ENCODE results near the gene SLC6A20.

The SLC6A20 gene, protein sequence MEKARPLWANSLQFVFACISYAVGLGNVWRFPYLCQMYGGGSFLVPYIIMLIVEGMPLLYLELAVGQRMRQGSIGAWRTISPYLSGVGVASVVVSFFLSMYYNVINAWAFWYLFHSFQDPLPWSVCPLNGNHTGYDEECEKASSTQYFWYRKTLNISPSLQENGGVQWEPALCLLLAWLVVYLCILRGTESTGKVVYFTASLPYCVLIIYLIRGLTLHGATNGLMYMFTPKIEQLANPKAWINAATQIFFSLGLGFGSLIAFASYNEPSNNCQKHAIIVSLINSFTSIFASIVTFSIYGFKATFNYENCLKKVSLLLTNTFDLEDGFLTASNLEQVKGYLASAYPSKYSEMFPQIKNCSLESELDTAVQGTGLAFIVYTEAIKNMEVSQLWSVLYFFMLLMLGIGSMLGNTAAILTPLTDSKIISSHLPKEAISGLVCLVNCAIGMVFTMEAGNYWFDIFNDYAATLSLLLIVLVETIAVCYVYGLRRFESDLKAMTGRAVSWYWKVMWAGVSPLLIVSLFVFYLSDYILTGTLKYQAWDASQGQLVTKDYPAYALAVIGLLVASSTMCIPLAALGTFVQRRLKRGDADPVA
- 0 to 0.35 reads per million in 2 donors for total RNA-seq

DNA sequence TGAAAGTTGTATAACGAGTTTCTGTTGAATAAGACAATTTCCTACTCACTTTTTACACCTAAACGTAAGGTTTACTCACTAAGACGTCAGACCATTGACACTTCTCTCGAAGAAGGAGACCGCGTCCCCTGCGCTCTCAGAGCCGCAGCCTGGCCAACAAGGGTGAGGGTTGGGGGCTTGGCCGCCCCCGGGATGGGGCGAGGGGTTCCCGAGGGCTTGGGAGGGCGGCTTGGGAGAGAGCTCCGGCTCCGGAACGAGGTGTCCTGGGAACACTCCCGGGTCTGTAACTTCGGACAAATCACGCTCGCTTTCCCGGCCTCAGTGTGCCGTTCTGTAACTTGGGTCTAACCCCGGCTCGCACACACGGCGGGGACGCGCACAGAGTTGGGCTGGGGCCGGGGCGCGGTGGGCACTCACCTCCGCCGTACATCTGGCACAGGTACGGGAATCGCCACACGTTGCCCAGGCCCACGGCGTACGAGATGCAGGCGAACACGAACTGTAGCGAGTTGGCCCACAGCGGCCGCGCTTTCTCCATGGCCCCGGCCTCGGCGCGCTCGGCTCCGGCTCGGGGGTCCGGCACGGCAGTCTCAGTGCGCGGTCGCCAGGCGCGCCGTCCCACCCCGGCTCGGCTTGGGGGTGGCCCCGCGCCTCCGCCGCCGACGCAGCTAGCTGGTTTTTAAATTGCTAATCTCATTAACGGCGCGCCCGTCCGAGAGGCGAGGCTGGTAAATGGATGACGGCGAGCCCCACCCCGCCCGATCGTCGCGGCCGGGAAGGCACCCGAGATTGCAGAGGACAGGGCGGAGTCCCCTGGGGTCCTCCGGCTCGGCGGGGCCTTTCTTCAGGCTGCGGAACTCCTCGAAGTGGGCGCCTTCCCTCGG is at the start of gene SLC6A20:
SLC6A20 (minus strand) TSS at position 655 of the 884 bp plus-strand sequence; CDS start at position 538, 117 bp downstream.
- DNase-seq, result no peak

DNA sequence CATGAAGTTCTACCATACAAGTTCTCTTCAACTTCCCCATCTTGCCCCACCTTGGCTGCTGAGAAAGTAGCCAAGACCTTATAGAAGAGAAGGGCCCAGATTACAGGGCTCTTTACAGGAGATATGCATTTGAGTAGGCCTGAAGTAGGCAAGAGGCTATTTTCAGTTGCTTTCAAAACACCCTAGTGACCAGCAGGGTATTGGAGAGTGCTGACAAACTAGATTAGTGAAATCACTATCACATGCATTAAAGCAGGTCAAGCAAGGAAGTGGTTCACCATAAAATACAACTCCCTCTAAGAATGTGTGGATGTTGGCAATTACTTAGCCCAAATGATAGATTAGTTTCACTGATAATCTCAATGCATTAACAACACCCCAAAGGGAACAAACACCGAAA is 48.3 kb upstream of the SLC6A20 start:
- no peak for DNase-seq

DNA sequence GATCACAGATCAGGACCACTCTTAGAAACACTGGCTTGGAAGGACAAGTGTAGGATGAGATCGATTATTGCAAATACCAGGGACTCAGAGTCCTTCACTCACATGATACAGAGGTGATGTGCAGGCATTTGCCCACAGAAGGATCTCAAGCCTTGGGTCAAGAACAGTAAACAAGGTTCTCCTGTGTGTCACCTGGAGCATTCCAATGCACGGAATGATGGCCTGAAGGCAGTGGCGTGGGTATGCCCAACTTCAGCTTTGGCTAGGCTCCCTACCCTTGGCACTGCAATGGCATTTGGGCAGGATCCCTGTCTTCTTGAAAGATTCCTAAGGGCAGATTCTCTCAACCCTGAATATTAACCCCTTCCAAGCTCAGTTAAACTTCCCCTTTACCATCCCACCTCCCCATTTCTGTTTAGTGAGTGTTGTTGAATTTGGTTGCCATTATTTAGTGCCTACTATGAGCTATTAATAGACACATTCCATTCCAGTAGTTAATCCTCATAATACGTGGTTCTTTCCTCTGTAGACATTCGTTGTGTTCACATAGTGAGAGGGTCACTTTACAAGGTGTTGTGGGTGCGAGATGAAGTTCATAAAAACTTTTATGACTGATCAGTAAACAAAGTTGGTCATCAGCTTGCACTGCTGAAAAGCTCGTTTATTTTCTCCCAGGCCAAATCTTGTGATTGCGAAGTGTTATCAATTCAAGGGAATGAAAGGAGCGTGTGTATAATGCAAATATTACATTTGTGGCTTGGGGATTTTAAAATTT is 46.7 kb upstream of the SLC6A20 start:
- no peak for DNase-seq

DNA sequence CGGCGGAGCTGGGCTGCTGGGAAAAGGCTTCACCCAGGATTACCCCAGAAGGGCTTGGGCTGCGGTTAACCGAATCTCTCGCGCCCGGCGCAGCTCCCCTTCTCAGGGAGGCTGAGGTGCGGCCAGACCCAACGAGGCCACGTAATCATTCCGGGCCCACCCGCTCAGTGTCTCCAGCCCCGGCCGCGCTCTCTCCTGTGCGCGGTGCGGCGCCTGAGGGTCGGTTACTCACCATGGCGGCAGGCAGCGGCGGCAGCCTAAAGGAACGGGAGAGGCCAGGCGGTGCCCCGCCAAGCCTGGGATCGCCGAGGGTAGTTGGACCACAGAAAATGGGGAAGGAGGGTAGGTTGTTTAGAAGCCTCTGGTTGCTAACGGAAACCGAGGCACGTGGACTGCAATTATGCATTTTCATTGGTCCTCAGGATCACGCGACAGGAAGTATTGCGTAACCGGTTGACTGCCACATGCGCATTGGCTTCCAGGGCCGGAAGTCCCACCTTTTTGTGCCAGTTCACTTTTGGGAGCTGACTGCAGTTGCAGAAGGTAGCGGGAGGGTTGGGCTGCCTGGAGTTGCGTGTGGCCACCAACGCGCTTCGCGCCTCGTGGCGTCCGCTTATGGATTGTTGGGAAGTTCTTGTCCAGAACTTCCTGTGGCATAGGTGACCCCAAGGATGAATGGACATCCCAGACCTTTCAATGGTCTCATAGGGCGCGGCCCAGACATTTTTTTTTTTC is 45.6 kb upstream of the SLC6A20 start, which contains the start of gene LZTFL1:
LZTFL1 (minus strand) TSS at position 363 of the 735 bp plus-strand sequence; CDS start at position 235, 128 bp downstream.
- peak; percentile 79 for DNase-seq

DNA sequence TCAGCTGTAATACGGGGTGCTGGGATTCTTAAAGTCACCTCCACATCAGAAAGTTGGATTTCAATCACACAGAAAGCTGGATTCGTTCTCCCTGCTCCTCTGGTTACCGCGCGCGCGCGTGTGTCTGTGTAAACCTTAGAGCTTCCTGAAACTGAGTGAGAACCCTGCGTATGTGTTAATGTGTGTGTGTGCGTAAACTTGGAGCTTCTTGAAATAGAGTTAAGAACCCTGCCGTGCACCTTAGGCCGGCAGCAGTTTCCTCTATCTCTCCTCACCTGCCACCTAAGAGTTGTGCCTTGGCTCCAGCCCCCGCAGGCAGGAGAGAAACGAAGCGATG is 45.1 kb upstream of the SLC6A20 start:
- DNase-seq, result no peak

DNA sequence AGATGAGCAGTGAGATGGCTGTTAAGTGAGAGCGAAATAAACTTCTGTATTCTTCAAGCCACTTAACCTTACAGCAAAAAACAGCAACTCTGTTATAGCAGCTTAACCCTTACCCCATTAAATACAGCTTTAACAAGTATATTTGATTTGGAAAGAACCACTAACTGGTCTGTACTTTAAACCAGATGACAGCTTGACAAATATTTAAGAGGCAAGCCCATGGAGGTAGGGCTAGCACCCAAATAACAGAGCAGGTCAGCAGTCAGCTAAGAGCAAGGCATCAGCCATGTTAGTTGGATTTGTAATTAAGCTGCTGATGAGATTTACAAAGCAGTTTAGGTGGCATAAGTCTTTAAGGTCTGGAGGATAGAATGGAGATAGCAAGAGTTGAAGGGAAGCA is 42.1 kb upstream of the SLC6A20 start:
- no peak for DNase-seq

DNA sequence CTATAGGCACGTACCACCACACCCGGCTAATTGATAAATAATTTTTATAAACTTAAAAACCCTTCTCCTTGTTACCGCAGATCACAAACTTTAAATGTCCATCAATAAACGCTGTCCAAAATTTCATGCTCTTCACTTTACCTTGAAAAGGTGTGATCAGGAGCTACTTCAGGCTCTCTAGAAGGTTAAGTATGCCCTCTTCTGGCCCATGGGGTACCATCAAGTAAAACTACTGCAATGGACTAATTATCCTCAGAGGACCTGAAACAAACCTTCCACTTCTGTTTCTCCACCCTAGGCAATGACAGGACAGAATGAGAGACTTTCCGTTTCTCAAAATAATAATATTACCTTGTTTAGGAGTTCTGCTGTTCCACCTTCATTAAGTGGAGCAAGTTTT is 36.4 kb upstream of the SLC6A20 start:
- DNase-seq, result no peak

DNA sequence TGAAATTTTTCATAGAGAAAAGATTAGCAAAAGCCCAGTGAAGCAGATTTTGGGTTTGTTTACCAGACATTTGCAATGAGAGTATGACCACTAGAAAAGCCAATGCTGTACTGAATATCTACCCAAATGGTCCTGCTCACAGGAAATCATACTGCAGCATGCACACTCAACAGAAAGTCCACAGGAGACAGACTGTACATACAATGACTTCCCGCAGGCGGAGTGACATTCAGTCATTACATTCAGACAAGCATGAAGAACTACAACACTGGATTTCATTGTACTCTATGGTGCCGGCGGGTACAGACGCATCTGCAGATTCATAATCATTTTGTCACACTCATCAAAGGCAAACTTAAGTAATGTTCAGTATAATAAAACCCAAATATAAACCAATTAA is 33.8 kb upstream of the SLC6A20 start:
- no peak for DNase-seq

DNA sequence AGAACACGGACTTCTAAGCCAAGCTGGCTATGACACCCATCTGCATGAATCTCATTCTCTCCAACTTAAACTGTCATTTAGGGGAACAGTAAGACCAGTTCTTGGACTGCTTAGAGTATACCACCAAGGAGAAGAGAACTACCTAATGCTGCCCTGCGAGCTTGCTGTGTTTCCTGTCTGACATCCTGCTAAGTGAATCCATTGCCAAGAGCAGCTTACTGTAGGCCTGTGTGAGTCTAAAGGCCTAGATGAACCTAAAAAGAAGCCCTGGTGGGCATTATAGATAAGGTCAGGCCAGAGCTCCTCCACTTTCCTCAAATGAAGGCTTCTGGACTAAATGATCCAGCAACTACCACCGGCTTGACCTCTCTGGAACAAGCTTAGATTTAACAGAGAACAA is 30.6 kb upstream of the SLC6A20 start:
- DNase-seq, result no peak

DNA sequence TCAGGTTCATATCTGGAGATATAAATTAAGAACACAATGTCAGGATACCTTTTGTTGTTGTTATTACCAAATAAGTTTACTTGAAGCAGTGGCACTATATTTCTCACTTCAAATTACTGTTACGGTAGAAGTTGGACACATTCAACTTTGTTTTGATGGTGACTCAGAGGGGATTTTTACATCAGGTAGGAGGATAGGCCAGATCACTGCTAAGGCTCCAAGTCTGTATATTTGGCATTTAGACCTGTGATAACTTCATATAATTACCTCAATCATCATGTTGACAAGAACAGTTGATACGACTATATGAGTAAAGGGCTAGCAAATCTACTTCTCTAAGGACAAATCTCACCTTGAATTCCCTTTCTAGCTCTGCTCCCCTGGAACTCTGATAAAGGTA is 30.0 kb upstream of the SLC6A20 start:
- no peak for DNase-seq

DNA sequence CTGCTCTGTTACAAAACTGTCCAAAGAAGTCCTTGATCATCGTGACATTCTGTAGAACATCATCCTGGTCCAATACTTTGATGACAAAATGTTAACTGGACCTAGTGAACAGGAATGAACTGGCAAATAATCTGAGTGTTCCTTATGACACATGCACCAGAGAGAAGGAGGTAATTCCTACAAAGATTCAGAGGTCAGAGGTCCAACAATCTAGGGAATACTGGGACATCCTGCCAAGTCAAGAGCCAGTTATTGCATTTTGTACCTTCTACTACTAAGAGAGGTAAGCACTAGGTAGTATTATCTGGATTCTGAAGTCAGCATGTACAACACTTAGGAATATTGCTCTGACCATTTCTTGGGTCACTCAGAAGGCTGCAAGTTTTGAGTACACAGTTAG is 24.8 kb upstream of the SLC6A20 start:
- DNase-seq, result no peak

DNA sequence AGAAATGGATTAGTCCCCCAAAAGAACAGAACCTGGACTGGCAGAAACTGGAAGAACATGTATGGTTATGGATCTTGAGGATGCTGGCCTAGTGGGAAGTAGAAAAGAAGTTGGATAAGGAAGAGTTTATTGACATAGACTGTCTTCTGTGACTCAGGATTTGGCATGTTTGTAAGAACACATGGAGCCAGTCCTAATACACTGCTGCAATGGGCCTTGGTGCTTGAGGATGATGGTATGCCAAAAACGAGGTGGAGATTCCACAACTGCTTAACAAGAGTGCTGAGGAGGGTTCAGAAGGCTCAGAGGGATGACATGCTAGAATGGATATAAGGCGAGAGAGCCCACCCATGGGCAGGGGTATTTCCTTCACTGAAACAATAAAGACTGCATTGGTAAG is 23.2 kb upstream of the SLC6A20 start:
- DNase-seq, result no peak

DNA sequence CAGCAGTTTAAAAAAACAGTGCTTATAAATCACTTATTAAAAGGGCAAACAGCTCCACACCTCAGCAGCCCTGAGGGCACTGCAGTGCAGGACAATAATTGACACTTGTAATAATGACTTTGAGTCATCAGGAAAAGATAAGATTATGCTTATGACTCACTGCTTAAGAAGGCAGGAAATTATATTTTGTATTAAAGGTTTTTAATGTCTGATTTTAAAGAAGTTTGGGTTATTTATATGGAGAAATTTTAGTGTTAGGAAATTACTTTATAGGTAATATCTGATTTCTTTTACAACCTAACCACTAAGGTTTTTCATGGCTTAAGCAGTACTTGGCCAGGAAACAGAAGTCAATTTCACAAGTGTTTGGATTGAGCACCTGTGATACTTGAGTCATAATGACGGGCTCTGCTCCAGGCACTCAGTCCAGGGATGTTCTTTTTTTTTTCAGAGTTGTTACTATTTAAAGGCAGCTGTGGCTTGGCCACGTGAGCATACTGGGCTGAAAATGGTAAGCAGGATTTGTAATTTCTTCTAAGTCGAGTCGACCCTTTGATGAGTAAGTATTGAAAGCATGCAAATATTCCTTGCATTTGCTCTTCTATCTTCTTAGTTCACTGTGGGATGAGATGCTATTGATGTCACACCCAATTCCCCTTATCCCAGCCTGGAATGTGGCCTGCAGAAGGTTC is 21.6 kb upstream of the SLC6A20 start:
- DNase-seq, result no peak

DNA sequence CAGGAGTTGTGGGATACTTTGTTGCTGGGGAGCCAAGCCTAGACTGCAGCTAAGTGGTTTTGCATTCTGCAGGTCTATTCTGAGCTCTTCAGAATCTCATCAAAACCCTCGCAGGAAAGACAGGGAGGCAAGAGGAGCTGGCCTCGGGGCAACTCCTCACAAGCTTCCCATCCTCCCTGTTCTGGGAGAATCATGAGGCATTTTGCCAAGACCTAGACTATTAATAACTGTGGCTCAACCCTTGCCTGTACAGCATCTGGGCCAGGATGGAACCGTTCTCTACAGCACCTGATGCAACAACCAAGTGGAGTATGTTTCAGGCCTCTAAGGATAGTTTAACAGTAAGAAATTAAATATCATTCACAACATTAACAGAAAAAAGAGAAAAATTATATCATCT is 20.2 kb upstream of the SLC6A20 start:
- no peak for DNase-seq

DNA sequence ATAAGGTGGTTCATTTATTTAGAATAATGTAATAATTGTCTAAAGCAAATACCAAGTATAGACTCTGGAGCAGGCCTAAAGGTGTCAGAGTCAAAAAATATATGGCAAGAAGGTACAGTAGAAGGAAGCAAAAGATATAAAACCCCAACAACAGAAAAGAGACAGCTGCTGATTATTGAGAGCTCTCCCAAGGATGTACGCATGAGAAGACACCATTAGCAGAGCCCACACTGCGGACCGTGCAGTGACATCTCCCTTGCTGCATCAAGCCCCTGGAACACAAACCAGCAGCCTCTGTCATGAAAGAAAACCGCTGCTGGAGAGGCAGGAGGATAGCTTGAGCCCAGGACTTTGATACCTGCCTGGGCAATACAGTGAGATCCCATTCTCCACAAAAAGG is 18.0 kb upstream of the SLC6A20 start:
- no peak for DNase-seq

DNA sequence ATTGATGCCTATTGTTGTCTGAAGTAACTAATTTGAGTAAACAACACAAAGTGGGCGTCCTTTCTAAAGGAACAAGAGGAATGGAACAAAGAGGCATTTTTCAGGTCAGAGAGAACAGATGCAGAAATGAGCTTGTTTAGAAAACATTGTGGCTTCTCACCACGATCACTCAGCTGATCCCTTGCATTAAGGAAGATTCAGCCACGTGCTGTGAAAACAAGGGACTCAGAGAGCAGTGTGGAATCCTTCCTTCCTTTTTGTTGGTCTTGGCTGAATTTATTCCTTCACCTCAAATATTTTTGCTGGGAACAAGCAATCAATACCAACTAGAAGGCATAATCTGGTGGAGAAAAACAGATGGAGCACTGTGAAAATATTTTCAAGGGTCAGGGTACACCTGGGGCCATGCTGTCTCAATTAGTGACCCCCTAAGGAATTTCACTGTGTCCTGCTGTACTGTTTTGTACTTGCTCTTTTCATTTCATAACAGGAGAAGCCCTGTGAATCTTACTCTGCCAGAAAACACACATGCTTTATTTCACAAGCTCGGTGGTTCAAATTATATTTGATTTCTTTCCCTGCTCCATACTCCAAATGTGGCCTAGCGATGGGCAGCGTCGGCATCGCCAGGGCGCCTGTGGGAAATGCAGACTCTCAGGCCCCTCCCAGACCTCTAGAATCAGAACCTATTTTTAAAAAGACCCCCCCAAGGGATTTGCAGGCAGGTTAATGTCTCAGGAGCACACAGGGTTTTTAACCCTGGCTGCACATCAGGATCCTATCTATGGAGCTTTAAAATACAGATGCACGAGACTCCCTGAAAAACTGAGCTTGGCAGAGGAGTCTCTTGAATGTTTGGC is 11.6 kb upstream of the SLC6A20 start:
- DNase-seq, result no peak

DNA sequence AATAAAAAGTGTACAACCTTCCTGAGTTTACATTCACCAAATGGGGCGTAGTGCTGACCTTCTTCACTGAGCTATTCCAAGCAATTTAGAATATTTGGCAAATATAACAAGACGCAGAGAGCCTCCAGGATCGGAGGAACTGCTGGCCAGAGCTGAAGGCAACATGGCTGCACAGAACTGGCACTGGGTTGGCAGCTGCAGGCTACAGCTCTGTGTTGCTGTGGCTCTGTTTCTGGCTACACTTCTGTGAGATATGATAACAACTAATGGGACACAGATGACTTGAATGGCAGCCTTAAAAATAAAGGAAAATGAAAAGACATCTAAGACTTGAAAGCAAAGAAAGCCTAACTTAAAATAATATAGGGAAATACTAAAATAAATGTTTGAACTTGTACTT is 10.8 kb upstream of the SLC6A20 start:
- no peak for DNase-seq

DNA sequence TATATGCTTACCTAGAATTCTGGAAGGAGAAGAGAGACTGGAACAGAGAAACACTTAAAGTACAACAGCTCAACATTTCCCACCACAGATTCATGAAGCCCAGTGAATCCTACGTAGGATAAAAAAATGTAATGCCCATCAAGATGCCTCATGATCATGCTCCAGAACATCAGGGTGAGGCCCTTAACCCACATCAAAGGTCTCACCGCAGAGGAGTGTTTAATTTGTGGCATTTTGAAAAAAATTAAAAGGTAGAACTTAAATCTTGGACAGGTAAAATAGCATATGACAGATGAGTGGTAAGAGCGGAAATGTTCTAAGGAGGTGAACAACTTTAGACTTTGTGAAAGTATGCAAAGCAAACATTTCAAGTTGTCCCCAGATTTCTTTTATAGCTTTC is 9.7 kb upstream of the SLC6A20 start:
- DNase-seq, result no peak

DNA sequence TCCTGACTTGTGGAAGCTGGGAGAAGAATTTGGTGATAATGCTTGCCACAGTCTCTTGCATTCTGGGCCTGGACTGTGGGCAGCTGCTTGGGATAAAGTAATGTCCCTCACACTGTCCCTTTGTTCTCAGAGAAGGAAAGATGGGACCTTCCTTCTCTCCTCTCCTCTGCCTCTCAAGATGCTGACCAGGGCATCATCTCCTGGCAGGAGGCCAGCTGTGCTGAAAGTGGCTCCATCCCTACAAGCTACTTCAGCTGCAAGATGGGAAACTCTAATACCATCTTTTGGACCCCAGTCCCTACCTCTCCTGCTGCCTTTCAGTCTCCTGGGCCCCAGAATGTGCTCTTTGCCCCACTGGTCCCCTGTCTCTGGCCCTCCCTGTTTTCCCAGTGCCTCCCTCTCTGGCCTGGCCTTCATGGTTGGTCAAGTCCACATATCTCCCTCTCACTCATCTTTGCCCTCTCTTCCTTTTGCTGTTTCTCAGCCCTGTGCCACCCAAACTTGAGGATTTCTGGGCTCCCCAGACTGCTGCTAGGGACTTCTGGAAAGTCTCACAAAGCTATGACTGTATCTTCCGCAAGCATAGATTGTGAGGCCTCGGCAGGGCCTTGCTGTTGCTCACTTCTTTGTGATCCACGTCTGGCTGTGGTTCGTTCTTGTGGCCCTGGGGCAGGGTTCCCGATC is 7.1 kb upstream of the SLC6A20 start:
- no peak for DNase-seq

DNA sequence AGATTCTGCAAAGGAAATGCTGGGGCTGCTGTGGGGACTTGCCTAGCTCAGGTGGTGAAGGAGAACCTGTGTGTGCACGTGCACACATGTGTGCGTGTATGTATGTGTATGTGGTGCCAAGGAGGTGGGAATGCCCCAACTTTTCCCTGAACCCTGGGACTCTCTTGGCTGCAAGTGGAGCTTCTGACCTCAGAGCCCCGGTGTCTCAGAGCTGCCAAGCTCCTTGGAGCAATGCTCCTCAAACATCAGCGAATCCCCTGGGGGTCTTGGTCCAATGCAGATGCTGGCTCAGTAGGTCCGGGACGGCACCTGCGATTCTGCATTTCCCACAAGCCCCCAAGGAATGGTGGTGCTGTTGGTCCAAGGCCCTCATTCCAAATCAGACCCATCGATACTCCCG is 5.8 kb upstream of the SLC6A20 start:
- no peak for DNase-seq
